Left lung (tissue), 10 donors: ENCODE data around the gene METTL25B. TPM values are rescaled to one million over a fixed set of nuclear protein-coding genes. Genes with fewer than 3 reads are reported as not detected.

ENCODE experiments used
- ATAC-seq: fragments of 200-7000 bp; cut with Tn5 transposase; one replicate; pipeline ENCODE4 v1.9.1; 2020; ENCODE audit warnings: moderate library complexity
- DNase-seq, 4 donors: peaks; one replicate each; pipeline ENCODE4 v3.0.0-alpha.2; 2013 to 2020
- H3K27ac ChIP-seq, 2 donors: fragments of 200-600 bp; sonication (generic) in 1 of 2; one replicate each; pipeline versions ENCODE4 v1.5.0 to v1.8.0; 2020 to 2021
- H3K27me3 ChIP-seq, 2 donors: fragments of 200-600 bp; sonication (generic) in 1 of 2; one replicate each; pipeline versions ENCODE4 v1.5.0 to v1.8.0; 2020 to 2021
- H3K36me3 ChIP-seq, 2 donors: fragments of 200-600 bp; sonication (generic) in 1 of 2; one replicate each; pipeline versions ENCODE4 v1.5.0 to v1.8.0; 2020 to 2021
- H3K4me1 ChIP-seq, 2 donors: fragments of 200-600 bp; one replicate each; pipeline ENCODE4 v1.8.0; 2021
- H3K4me3 ChIP-seq, 2 donors: fragments of 200-600 bp; sonication (generic) in 1 of 2; one replicate each; pipeline versions ENCODE4 v1.5.0 to v1.8.0; 2020 to 2021; ENCODE audit warnings: mild to moderate bottlenecking in 1 of 2
- H3K9me3 ChIP-seq, 2 donors: fragments of 200-600 bp; sonication (generic) in 1 of 2; one replicate each; pipeline versions ENCODE4 v1.5.0 to v1.8.0; 2020 to 2021
- intact Hi-C, 2 donors: fragments of 100-400 bp; cut with DNase I; formaldehyde crosslinking; loops; one replicate each; pipeline versions ENCODE4 v1.11.2 to v1.14.2; 2022
- polyA plus RNA-seq, 6 donors: library from polyadenylated mRNA; unstranded; fragments of 120-200 nt; gene quantifications; one replicate each; pipeline ENCODE4 v1.2.1, GENCODE V29; 2013; ENCODE audit not compliant: insufficient read length in 6 of 6
- total RNA-seq, 2 donors: library from RNA; stranded (reverse); fragmentation: NEBNext Ultra II Directional; extraction: Animal tissue kit (Norgen Biotek cat#: 25700); gene quantifications; one replicate each; pipeline ENCODE4 v1.2.1, GENCODE V29; 2021
- TF ChIP-seq, protein P1 (sequence below), 2 donors: fragments of 200-600 bp; sonication (generic) in 1 of 2; IDR thresholded peaks; one replicate each; pipeline versions ENCODE4 v1.5.0 to v1.8.0; 2021; ENCODE audit warnings: antibody characterized with exemption in 2 of 2
- donor health status: DM: no; HTN: yes; CAD: no.
- donor health status: DM: no; HTN: no; CAD: no.

The METTL25B gene
- total and polyA plus RNA-seq, 8 donors = 30.6 to 41.7 (median 35.5) TPM

- DNase-seq = no peak
- peaks cover 15 to 64% of the 10 kb centered on the region in 2 donors for H3K4me1 ChIP-seq
- H3K9me3 ChIP-seq = no peaks in the 10 kb centered on the region
- no peak for ATAC-seq
- intact Hi-C loops = no loop called here
- no peak overlapping the region for H3K4me3 ChIP-seq
- H3K27ac ChIP-seq = peak overlapping the region in 1 of 2 donors; percentile 89
- H3K36me3 ChIP-seq = peaks cover 0 to 49% of the 10 kb centered on the region in 2 donors
- no peaks in the 10 kb centered on the region for H3K27me3 ChIP-seq
- TF ChIP-seq, protein P1, sequence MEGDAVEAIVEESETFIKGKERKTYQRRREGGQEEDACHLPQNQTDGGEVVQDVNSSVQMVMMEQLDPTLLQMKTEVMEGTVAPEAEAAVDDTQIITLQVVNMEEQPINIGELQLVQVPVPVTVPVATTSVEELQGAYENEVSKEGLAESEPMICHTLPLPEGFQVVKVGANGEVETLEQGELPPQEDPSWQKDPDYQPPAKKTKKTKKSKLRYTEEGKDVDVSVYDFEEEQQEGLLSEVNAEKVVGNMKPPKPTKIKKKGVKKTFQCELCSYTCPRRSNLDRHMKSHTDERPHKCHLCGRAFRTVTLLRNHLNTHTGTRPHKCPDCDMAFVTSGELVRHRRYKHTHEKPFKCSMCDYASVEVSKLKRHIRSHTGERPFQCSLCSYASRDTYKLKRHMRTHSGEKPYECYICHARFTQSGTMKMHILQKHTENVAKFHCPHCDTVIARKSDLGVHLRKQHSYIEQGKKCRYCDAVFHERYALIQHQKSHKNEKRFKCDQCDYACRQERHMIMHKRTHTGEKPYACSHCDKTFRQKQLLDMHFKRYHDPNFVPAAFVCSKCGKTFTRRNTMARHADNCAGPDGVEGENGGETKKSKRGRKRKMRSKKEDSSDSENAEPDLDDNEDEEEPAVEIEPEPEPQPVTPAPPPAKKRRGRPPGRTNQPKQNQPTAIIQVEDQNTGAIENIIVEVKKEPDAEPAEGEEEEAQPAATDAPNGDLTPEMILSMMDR (IDR thresholded peaks at IDR 0.05) = no peak
Measured at GRCh38 chr1:156742017-156742416, 13.7 kb downstream of the METTL25B start.

GRCh38 chr1:156742801-156743200 is 14.5 kb downstream of the METTL25B start:
- no peaks in the 10 kb centered on the region for H3K9me3 ChIP-seq
- ATAC-seq (no peak), DNase-seq (no peak)
- no peak overlapping the region for H3K4me3 ChIP-seq
- peak overlapping the region in 1 of 2 donors; percentile 89 for H3K27ac ChIP-seq
- H3K27me3 ChIP-seq = no peaks in the 10 kb centered on the region
- H3K36me3 ChIP-seq = peaks cover 0 to 41% of the 10 kb centered on the region in 2 donors
- intact Hi-C loops = no loop called here
- TF ChIP-seq, protein P1 (IDR thresholded peaks at IDR 0.05) = no peak
- H3K4me1 ChIP-seq = peaks cover 21 to 71% of the 10 kb centered on the region in 2 donors

DNA sequence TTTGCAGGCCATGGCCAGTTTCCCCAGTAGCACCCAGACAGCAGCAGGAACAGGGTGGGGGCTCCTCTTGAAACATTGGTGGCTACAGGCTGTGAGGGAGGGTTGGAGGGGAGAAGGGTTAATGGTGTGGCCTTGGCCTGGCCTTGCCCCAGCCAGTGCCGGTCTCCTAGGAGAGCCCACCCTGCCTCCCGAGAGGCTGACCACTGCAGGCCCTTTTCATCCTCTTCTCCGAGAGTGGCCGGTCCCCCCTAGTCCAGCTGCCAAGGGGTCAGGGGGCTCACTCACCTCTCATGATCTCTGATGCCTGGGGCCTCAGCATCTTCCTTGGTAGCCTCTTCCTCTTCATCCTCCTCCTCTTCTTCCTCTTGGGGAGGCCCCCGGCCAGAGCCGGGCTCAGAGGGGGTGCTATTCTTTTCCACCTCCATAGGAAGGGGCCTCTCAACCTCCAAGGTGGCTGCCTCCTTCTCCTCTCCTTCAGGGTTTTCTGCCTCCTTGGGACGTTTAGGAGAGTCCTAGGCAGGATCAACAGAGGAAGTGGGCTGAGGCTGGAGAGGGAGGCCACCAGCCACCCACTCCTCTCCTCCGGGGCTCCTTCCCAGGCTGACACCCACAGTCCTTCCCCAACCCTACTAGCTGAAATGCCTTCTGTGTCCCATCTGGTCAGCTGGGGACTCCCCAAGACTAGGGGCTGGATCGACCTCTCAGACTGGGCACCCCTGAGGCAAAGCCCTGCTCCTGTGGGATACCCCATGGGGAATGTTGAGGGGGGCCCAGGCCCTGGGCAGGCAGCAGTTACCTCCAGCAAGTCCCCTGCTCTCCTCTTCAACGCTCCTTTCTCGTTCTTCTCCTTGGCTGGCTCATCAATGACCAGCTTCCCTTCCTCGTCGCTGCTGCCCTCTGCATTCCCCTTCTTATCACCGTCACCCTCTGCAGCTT is 15.4 kb downstream of the METTL25B start:
- intact Hi-C loops = no loop called here
- Histone ChIP-seq H3K4me1 (peaks cover 30 to 79% of the 10 kb centered on the region in 2 donors), H3K4me3 (no peak overlapping the region), H3K36me3 (peaks cover 0 to 35% of the 10 kb centered on the region in 2 donors), H3K9me3 (no peaks in the 10 kb centered on the region), H3K27ac (peak overlapping the region in 1 of 2 donors; percentile 89), H3K27me3 (no peaks in the 10 kb centered on the region)
- TF ChIP-seq, protein P1 (IDR thresholded peaks at IDR 0.05) = no peak
- ATAC-seq = no peak
- DNase-seq = no peak

DNA sequence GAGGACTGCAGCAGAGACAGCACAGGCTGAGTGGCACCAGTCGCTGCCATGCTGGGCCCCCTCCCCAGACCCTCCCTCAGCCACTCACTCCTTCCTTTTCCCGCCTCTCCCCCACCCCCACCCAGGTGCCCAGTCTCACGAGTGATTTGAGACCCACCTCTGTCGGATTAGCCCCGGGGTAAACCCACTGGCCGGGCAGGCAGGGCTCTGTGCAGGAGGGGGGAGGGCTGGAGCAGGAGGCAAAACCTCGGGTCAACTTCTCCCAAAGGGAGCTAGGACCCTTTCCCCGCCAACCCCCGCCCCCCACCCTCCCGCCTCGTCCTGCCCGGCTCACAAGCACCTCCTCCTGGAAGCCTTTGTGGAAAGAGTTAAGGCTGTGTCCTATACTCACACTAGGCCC is 16.1 kb downstream of the METTL25B start:
- Histone ChIP-seq H3K27ac (peak overlapping the region in 1 of 2 donors; percentile 89), H3K27me3 (no peaks in the 10 kb centered on the region), H3K4me3 (no peak overlapping the region), H3K4me1 (peaks cover 37 to 86% of the 10 kb centered on the region in 2 donors), H3K9me3 (no peaks in the 10 kb centered on the region), H3K36me3 (peaks cover 0 to 35% of the 10 kb centered on the region in 2 donors)
- intact Hi-C loops = no loop called here
- no peak for ATAC-seq
- no peak for DNase-seq
- TF ChIP-seq, protein P1 (IDR thresholded peaks at IDR 0.05) = no peak

- no peaks in the 10 kb centered on the region for H3K27me3 ChIP-seq
- H3K36me3 ChIP-seq = peaks cover 0 to 35% of the 10 kb centered on the region in 2 donors
- intact Hi-C loops = no loop called here
- no peak for ATAC-seq
- H3K4me3 ChIP-seq = no peak overlapping the region
- TF ChIP-seq, protein P1 (IDR thresholded peaks at IDR 0.05) = no peak
- peak overlapping the region in 1 of 2 donors; percentile 98 for H3K27ac ChIP-seq
- no peak for DNase-seq
- peaks cover 42 to 86% of the 10 kb centered on the region in 2 donors for H3K4me1 ChIP-seq
- H3K9me3 ChIP-seq = no peaks in the 10 kb centered on the region
Measured at GRCh38 chr1:156744786-156745419, 16.6 kb downstream of the METTL25B start.
